Neutrophil (primary cell): Measurements from ENCODE around the gene LSR.

Experiments
- H3K27ac ChIP-seq: fragments of 200-600 bp; sonication (generic); 2 replicates; pipeline ENCODE4 v1.5.1; 2016; ENCODE audit warnings: mild to moderate bottlenecking, moderate library complexity
- H3K27me3 ChIP-seq: fragments of 200-600 bp; sonication (generic); 2 replicates; pipeline ENCODE4 v1.6.0; 2016; ENCODE audit warnings: mild to moderate bottlenecking
- H3K36me3 ChIP-seq: fragments of 200-600 bp; sonication (generic); 2 replicates; pipeline ENCODE4 v1.5.1; 2017
- H3K4me1 ChIP-seq, 2 experiments: fragments of 200-600 bp in 1 of 2; sonication (generic) in 1 of 2; 1 replicate in 1 of 2; 2 replicates in 1 of 2; pipeline versions ENCODE4 v1.5.1 to v1.6.1; 2013 to 2016; ENCODE audit warnings: low read depth in 1 of 2, low read length in 1 of 2, mild to moderate bottlenecking in 1 of 2, moderate library complexity in 1 of 2; ENCODE audit not compliant: control insufficient read depth in 1 of 2, insufficient read depth in 1 of 2
- H3K4me3 ChIP-seq, 2 experiments: fragments of 200-600 bp in 1 of 2; sonication (generic) in 1 of 2; 1 replicate in 1 of 2; 2 replicates in 1 of 2; pipeline ENCODE4 v1.5.1; 2013 to 2016; ENCODE audit warnings: low read depth in 1 of 2, low read length in 1 of 2, mild to moderate bottlenecking in 1 of 2, moderate library complexity in 1 of 2
- H3K9me3 ChIP-seq: fragments of 200-600 bp; sonication (generic); 2 replicates; pipeline ENCODE4 v1.5.1; 2016
- CTCF ChIP-seq: fragments of 200-600 bp; sonication (generic); IDR thresholded peaks from 2 replicates; pipeline ENCODE4 v1.5.1; 2016; ENCODE audit warnings: antibody characterized with exemption

LSR gene

GRCh38 chr19:35313587-35313986 is 64.8 kb downstream of the LSR start:
- Histone ChIP-seq H3K4me1 (peaks cover 0 to under 1% of the 10 kb centered on the region in 2 experiments), H3K9me3 (no peaks in the 10 kb centered on the region), H3K4me3 (no peak overlapping the region), H3K27me3 (no peaks in the 10 kb centered on the region), H3K36me3 (no peaks in the 10 kb centered on the region), H3K27ac (no peak overlapping the region)
- no peak for TF ChIP-seq CTCF

DNA sequence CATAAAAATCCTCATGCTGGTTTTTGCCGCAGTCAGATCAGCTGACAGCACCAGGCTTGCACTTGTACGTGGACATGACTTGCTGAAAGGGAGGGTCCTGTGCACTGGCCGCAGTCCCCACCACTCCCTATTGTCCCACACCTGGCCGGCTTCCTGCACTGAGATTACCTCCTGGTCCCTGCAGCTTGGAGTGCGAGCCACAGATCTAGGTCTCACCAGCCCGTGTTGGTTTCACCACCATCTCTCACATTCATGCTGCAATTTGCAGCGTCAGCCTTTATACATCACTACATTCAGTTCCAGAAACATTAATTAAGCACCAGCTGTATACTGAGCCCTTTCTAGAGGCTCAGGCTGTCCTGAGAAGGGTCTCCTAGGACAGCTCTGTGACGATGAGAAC is 65.2 kb downstream of the LSR start:
- no peak overlapping the region for H3K4me3 ChIP-seq
- no peaks in the 10 kb centered on the region for H3K36me3 ChIP-seq
- H3K9me3 ChIP-seq = no peaks in the 10 kb centered on the region
- TF ChIP-seq CTCF = no peak
- no peaks in the 10 kb centered on the region for H3K27me3 ChIP-seq
- H3K4me1 ChIP-seq = peaks cover 0 to 5% of the 10 kb centered on the region in 2 experiments
- no peak overlapping the region for H3K27ac ChIP-seq

DNA sequence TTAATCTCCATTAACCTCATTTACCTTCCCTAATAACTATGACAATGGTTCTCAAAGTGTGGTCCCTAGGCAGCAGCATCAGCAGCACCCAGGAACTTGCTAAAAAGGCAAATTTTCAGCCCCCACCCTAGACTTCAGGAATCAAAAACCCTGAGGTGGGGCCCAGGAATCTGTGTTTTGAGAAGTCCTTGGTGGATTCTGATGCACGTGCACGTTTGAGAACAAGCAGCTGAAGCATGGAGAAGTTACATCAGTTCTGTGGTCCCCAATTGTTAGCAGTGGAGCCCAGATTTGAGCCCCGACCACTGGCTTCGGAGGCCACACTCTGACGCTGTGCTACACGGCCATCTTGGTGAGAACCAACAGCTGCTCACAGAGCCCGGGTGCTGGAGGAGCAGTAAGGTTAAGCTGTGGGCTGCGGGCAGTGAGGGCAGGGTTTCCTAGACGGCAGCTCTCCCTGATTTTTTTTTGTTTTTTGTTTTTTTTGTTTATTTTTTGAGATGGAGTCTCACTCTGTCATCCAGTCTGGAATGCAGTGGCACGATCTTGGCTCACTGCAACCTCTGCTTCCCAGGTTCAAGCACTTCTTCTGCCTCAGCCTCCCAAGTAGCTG is 66.2 kb downstream of the LSR start:
- Histone ChIP-seq H3K4me3 (no peak overlapping the region), H3K9me3 (no peaks in the 10 kb centered on the region), H3K27me3 (no peaks in the 10 kb centered on the region), H3K36me3 (no peaks in the 10 kb centered on the region), H3K4me1 (peaks cover 8 to 11% of the 10 kb centered on the region in 2 experiments), H3K27ac (no peak overlapping the region)
- TF ChIP-seq CTCF = no peak

- H3K27me3 ChIP-seq = no peaks in the 10 kb centered on the region
- H3K36me3 ChIP-seq = no peaks in the 10 kb centered on the region
- H3K4me1 ChIP-seq = peaks cover 16 to 19% of the 10 kb centered on the region in 2 experiments
- TF ChIP-seq CTCF = no peak
- no peak overlapping the region for H3K4me3 ChIP-seq
- no peak overlapping the region for H3K27ac ChIP-seq
- no peaks in the 10 kb centered on the region for H3K9me3 ChIP-seq
Measured at GRCh38 chr19:35315883-35316282, 67.1 kb downstream of the LSR start.

GRCh38 chr19:35316560-35316959 is 67.8 kb downstream of the LSR start:
- H3K4me1 ChIP-seq = peaks cover 16 to 19% of the 10 kb centered on the region in 2 experiments
- no peaks in the 10 kb centered on the region for H3K27me3 ChIP-seq
- no peak overlapping the region for H3K4me3 ChIP-seq
- no peaks in the 10 kb centered on the region for H3K9me3 ChIP-seq
- H3K27ac ChIP-seq = no peak overlapping the region
- no peak for TF ChIP-seq CTCF
- H3K36me3 ChIP-seq = no peaks in the 10 kb centered on the region
